PC-9 (cell line): ENCODE data around the gene ULK2. TPM values are rescaled to one million over a fixed set of nuclear protein-coding genes. Genes with fewer than 3 reads are reported as not detected.

Source experiments
- BruUV-seq: library from RNA; stranded (reverse); fragments of 400-500 nt; replicated peaks from 2 replicates; lab custom pipeline; 2021; lab: Mats Ljungman, UMichigan
- CTCF ChIA-PET: fragments of 300-600 bp; sonication (Branson Sonifier 250); formaldehyde crosslinking; loops from one replicate; lab custom pipeline; 2022; ENCODE audit warnings: antibody characterized with exemption; lab: Charles Lee
- POLR2A ChIA-PET: fragments of 300-600 bp; sonication (Branson Sonifier 250); formaldehyde crosslinking; loops from one replicate; lab custom pipeline; 2022; ENCODE audit warnings: antibody characterized with exemption; ENCODE audit not compliant: unreplicated experiment; lab: Charles Lee
- DNase-seq, 2 experiments: peaks; one replicate each; pipeline versions ENCODE4 v3.0.0 to v3.0.0-alpha.2; 2015 to 2022; ENCODE audit warnings: mixed read lengths in 1 of 2
- H2AFZ ChIP-seq: fragments of 200-600 bp; sonication (generic); 2 replicates; pipeline ENCODE4 v1.8.1; 2017; ENCODE audit warnings: antibody characterized with exemption
- H3F3A ChIP-seq: fragments of 200-600 bp; sonication (generic); 2 replicates; pipeline ENCODE4 v1.8.1; 2017; ENCODE audit warnings: antibody characterized with exemption, mild to moderate bottlenecking, low read depth; ENCODE audit not compliant: insufficient read depth
- H3K27ac ChIP-seq: fragments of 200-600 bp; sonication (generic); 2 replicates; pipeline ENCODE4 v1.6.1; 2016; ENCODE audit warnings: mixed run types
- H3K27me3 ChIP-seq: fragments of 200-600 bp; sonication (generic); 2 replicates; pipeline ENCODE4 v1.6.1; 2016; ENCODE audit warnings: low read depth, mixed run types; ENCODE audit not compliant: insufficient read depth
- H3K36me3 ChIP-seq: fragments of 200-600 bp; sonication (generic); 2 replicates; pipeline ENCODE4 v1.6.1; 2016; ENCODE audit warnings: low read depth, mixed run types
- H3K4me1 ChIP-seq: fragments of 200-600 bp; sonication (generic); replicated peaks from 2 replicates; pipeline ENCODE4 v1.6.1; 2016; ENCODE audit warnings: mixed run types; ENCODE audit not compliant: insufficient read depth
- H3K4me2 ChIP-seq: fragments of 200-600 bp; sonication (generic); 2 replicates; pipeline ENCODE4 v1.6.1; 2017; ENCODE audit warnings: mixed run types
- H3K4me3 ChIP-seq: fragments of 200-600 bp; sonication (generic); 2 replicates; pipeline ENCODE4 v1.6.1; 2016; ENCODE audit warnings: mixed run types
- H3K79me2 ChIP-seq: fragments of 200-600 bp; sonication (generic); 2 replicates; pipeline ENCODE4 v1.6.1; 2017; ENCODE audit warnings: low read depth, mixed run types
- H3K9me2 ChIP-seq: fragments of 200-600 bp; sonication (generic); 2 replicates; pipeline ENCODE4 v1.8.1; 2017; ENCODE audit warnings: mild to moderate bottlenecking; ENCODE audit not compliant: insufficient read depth
- H3K9me3 ChIP-seq: fragments of 200-600 bp; sonication (generic); 2 replicates; pipeline ENCODE4 v1.8.1; 2016; ENCODE audit warnings: low read depth; ENCODE audit not compliant: insufficient read depth
- H4K20me1 ChIP-seq: fragments of 200-600 bp; sonication (generic); 2 replicates; pipeline ENCODE4 v1.8.1; 2017; ENCODE audit not compliant: insufficient read depth
- CTCF ChIP-seq: fragments of 200-600 bp; sonication (generic); conservative IDR thresholded peaks from 2 replicates; pipeline ENCODE4 v1.6.1; 2017; ENCODE audit warnings: mixed run types, antibody characterized with exemption, mild to moderate bottlenecking, moderate library complexity
- EZH2 ChIP-seq: fragments of 200-600 bp; sonication (generic); IDR thresholded peaks from 2 replicates; pipeline ENCODE4 v1.8.0; 2017; ENCODE audit warnings: antibody characterized with exemption, low read depth
- intact Hi-C: fragments of 100-400 bp; cut with micrococcal nuclease; formaldehyde crosslinking; loops from one replicate; pipeline ENCODE4 v1.10.0; 2022; ENCODE audit not compliant: unreplicated experiment
- total RNA-seq: library from RNA; stranded (reverse); gene quantifications from 2 replicates; pipeline ENCODE4 v1.2.3, GENCODE V29; 2021

The ULK2 gene
- total RNA-seq, 1 experiment from 2014 or later: 8.7 TPM

- H3K4me2 ChIP-seq: no peak overlapping the region
- POLR2A ChIA-PET: interaction anchor here (0.6 kb wide), 1 partner anchor 94 kb away, joined by 3 read pairs; no protein-coding TSS in a partner anchor
Measured at GRCh38 chr17:19771971-19772630, 95.6 kb downstream of the ULK2 start.

GRCh38 chr17:19770985-19771735 lies 96.6 kb downstream of the ULK2 start:
- Histone ChIP-seq H4K20me1 (no peaks in the 10 kb centered on the region), H3K9me2 (no peaks in the 10 kb centered on the region), H3K27me3 (no peaks in the 10 kb centered on the region), H3K4me1 (peaks cover 9% of the 10 kb centered on the region), H3K9me3 (no peaks in the 10 kb centered on the region), H3K27ac (no peak overlapping the region), H2AFZ (no peak overlapping the region), H3K4me2 (no peak overlapping the region), H3K4me3 (no peak overlapping the region), H3K79me2 (no peaks in the 10 kb centered on the region), H3K36me3 (no peaks in the 10 kb centered on the region), H3F3A (no peaks in the 10 kb centered on the region; the same call in 1 of the 2 replicates)
- TF ChIP-seq CTCF: no peak
- no peak for TF ChIP-seq EZH2
- intact Hi-C loops: no loop called here
- CTCF ChIA-PET: interaction anchor here (0.6 kb wide), 1 partner anchor 66 kb away, joined by 9 read pairs; no protein-coding TSS in a partner anchor
- POLR2A ChIA-PET: no interaction called here
- BruUV-seq: no TSS peak
- no peak for DNase-seq

More at GRCh38 chr17:19771971-19772630, 95.6 kb downstream of the ULK2 start:
- Histone ChIP-seq H3K79me2 (no peaks in the 10 kb centered on the region), H3K9me3 (no peaks in the 10 kb centered on the region), H4K20me1 (no peaks in the 10 kb centered on the region), H3K9me2 (no peaks in the 10 kb centered on the region), H3K27ac (no peak overlapping the region), H3K36me3 (no peaks in the 10 kb centered on the region), H2AFZ (no peak overlapping the region), H3K27me3 (no peaks in the 10 kb centered on the region), H3F3A (no peaks in the 10 kb centered on the region; the same call in 1 of the 2 replicates), H3K4me1 (peaks cover 9% of the 10 kb centered on the region), H3K4me3 (no peak overlapping the region)
- BruUV-seq: no TSS peak
- CTCF ChIA-PET: interaction anchor here (0.6 kb wide), 1 partner anchor 496 kb away, joined by 3 read pairs; no protein-coding TSS in a partner anchor
- no peak for TF ChIP-seq CTCF
- no peak for TF ChIP-seq EZH2
- intact Hi-C loops: no loop called here
- no peak for DNase-seq

- POLR2A ChIA-PET: interaction anchor here (0.6 to 0.7 kb wide), 2 partner anchors 14 to 343 kb away, joined by 3 to 5 read pairs; no protein-coding TSS in a partner anchor
- CTCF ChIA-PET: interaction anchor here (0.9 to 1.3 kb wide), 2 partner anchors 51 to 407 kb away, joined by 3 to 5 read pairs; partner anchors contain the start of gene B9D1
Measured at GRCh38 chr17:19769946-19770652, 97.6 kb downstream of the ULK2 start.

More at GRCh38 chr17:19769946-19770652, 97.6 kb downstream of the ULK2 start:
- no peaks in the 10 kb centered on the region for H3K9me2 ChIP-seq
- H3K9me3 ChIP-seq: no peaks in the 10 kb centered on the region
- no peaks in the 10 kb centered on the region for H4K20me1 ChIP-seq
- TF ChIP-seq EZH2 (no peak), CTCF (no peak)
- H3K27me3 ChIP-seq: no peaks in the 10 kb centered on the region
- no peak overlapping the region for H2AFZ ChIP-seq
- H3K4me1 ChIP-seq: peaks cover 9% of the 10 kb centered on the region
- H3F3A ChIP-seq: no peaks in the 10 kb centered on the region; the same call in 1 of the 2 replicates
- DNase-seq: peak in 1 of 2 experiments; percentile 53
- H3K27ac ChIP-seq: no peak overlapping the region
- H3K4me2 ChIP-seq: no peak overlapping the region
- H3K4me3 ChIP-seq: no peak overlapping the region
- H3K36me3 ChIP-seq: no peaks in the 10 kb centered on the region
- intact Hi-C loops: loop anchor here (5.0 kb wide), 2 partner anchors 303 to 323 kb away; no protein-coding TSS in a partner anchor
- H3K79me2 ChIP-seq: no peaks in the 10 kb centered on the region
- BruUV-seq: no TSS peak
